Measurements from ENCODE around the gene SUN1. TPM values are rescaled to one million over a fixed set of nuclear protein-coding genes. Genes with fewer than 3 reads are reported as not detected.

SUN1 gene
- total and polyA plus RNA-seq, 2 experiments from 2014 or later: 63.3 to 145 TPM

GRCh38 chr7:831596-832166, 595 bp upstream of the SUN1 start (continued):
- no peak for TF ChIP-seq REST (IDR thresholded peaks at IDR 0.05; ENCODE audit: unreplicated experiment)
- no peak for TF ChIP-seq STAT1 (IDR thresholded peaks at IDR 0.05; ENCODE audit: unreplicated experiment)
- TF ChIP-seq ZNF114 (CRISPR knock-in tag; IDR thresholded peaks at IDR 0.05): no peak

GRCh38 chr7:832968-833424, 720 bp downstream of the SUN1 start:
- H3F3A ChIP-seq (replicated peaks; ENCODE audit: low read depth): no peaks in the 10 kb centered on the region
- DNase-seq (ENCODE audit: low spot score) (no peak), ATAC-seq (no peak)
- no peaks in the 10 kb centered on the region for H3K9me2 ChIP-seq (ENCODE audit: insufficient read depth)
- peak overlapping the region; percentile 30 for H3K4me2 ChIP-seq
- H3K79me2 ChIP-seq (replicated peaks; ENCODE audit: insufficient read depth): peaks cover 98% of the 10 kb centered on the region
- no peaks in the 10 kb centered on the region; the same call in 1 of the 2 replicates for H3K36me3 ChIP-seq (ENCODE audit: insufficient read depth)
- no peak overlapping the region for H2AFZ ChIP-seq
- H3K4me1 ChIP-seq (ENCODE audit: insufficient read depth): peaks cover 17% of the 10 kb centered on the region
- no peak overlapping the region; the same call in 2 of the 3 replicates for H3K4me3 Mint-ChIP-seq
- H3K36me3 Mint-ChIP-seq (ENCODE audit: low read depth): peaks cover 25% of the 10 kb centered on the region
- H3K27ac ChIP-seq (ENCODE audit: low read depth): peak overlapping the region; percentile 34
- peaks cover 11% of the 10 kb centered on the region for H3K27me3 Mint-ChIP-seq (ENCODE audit: insufficient read depth, low read depth, poor library complexity)
- H3K27ac Mint-ChIP-seq: peak overlapping the region; percentile 60; the same call in 1 of the 2 replicates
- no peaks in the 10 kb centered on the region for H3K27me3 ChIP-seq (ENCODE audit: insufficient read depth)
- no peaks in the 10 kb centered on the region for H3K9me3 Mint-ChIP-seq
- H3K4me1 Mint-ChIP-seq: peaks cover 44% of the 10 kb centered on the region
- H4K20me1 ChIP-seq (replicated peaks; ENCODE audit: insufficient read depth): peaks cover 70% of the 10 kb centered on the region
- no peak overlapping the region for H3K4me3 ChIP-seq
- TF ChIP-seq ZNF114 (CRISPR knock-in tag; IDR thresholded peaks at IDR 0.05): no peak
- TF ChIP-seq JUNB (IDR thresholded peaks at IDR 0.05; ENCODE audit: unreplicated experiment): no peak
- TF ChIP-seq POLR2AphosphoS5 (IDR thresholded peaks at IDR 0.05; ENCODE audit: low read depth): no peak
- TF ChIP-seq ZNF331 (CRISPR knock-in tag; IDR thresholded peaks at IDR 0.05; ENCODE audit: low read depth): no peak
- TF ChIP-seq CTCF (conservative IDR thresholded peaks at IDR 0.05; ENCODE audit: low read depth in 2 of 2): no peak
- TF ChIP-seq EZH2phosphoT487 (IDR thresholded peaks at IDR 0.05; ENCODE audit: unreplicated experiment): no peak
- TF ChIP-seq STAT1 (IDR thresholded peaks at IDR 0.05; ENCODE audit: unreplicated experiment): no peak
- TF ChIP-seq EZH2 (IDR thresholded peaks at IDR 0.05; ENCODE audit: low read depth, unreplicated experiment): no peak
- TF ChIP-seq ZNF462 (CRISPR knock-in tag; IDR thresholded peaks at IDR 0.05): no peak
- TF ChIP-seq ETS1 (IDR thresholded peaks at IDR 0.05): no peak
- TF ChIP-seq CREB1 (CRISPR knock-in tag; IDR thresholded peaks at IDR 0.05; ENCODE audit: low read depth): no peak

Data from GM23338 (cell line).